ENCODE data around the gene DOK6. TPM values are rescaled to one million over a fixed set of nuclear protein-coding genes. Genes with fewer than 3 reads are reported as not detected.

DOK6 gene
- total and polyA plus RNA-seq, 2 donors (not counting 3 experiments of a cell fraction or from before 2014, with no cell fraction given) = under 0.01 TPM; not detected in 1

GRCh38 chr18:69703461-69703860 lies 302.8 kb downstream of the DOK6 start:
- Histone ChIP-seq H2AFZ (ENCODE audit: low read depth, low read length) (no peak overlapping the region), H3K27ac (ENCODE audit: insufficient read depth, low read depth, low read length) (no peak overlapping the region), H4K20me1 (replicated peaks; ENCODE audit: control insufficient read depth, extremely low read depth, insufficient read depth, low read length) (no peaks in the 10 kb centered on the region), H3K27me3 (ENCODE audit: control insufficient read depth in 2 of 2, insufficient read depth in 2 of 2, low read length in 2 of 2) (no peaks in the 10 kb centered on the region), H3K79me2 (ENCODE audit: control insufficient read depth, insufficient read depth, low read length) (no peaks in the 10 kb centered on the region), H3K9me1 (replicated peaks; ENCODE audit: control insufficient read depth, extremely low read depth, insufficient read depth, low read length) (no peaks in the 10 kb centered on the region), H3K9me3 (replicated peaks; ENCODE audit: control insufficient read depth, insufficient read depth, low read length) (no peaks in the 10 kb centered on the region), H3K4me3 (replicated peaks in 1 of 3; ENCODE audit: insufficient read depth in 1 of 3, low read depth in 1 of 3, low read length in 3 of 3) (no peak overlapping the region), H3K4me1 (ENCODE audit: control insufficient read depth, extremely low read depth, insufficient read depth, low read length) (no peaks in the 10 kb centered on the region), H3K9ac (replicated peaks; ENCODE audit: extremely low read depth, insufficient read depth, low read length) (no peak overlapping the region), H3K4me2 (ENCODE audit: insufficient read depth, low read length) (no peak overlapping the region), H3K36me3 (ENCODE audit: control insufficient read depth in 2 of 2, extremely low read depth in 1 of 2, insufficient read depth in 2 of 2, low read length in 2 of 2) (no peaks in the 10 kb centered on the region)
- CTCF ChIA-PET = no interaction called here
- intact Hi-C loops (cut with micrococcal nuclease) (no loop called here), dilution Hi-C loops (cut with MboI; ENCODE audit: extremely low pct_ligation_motif_present, low sequenced_read_pairs) (no loop called here)
- POLR2A ChIA-PET = no interaction called here
- DNase-seq (ENCODE audit: low read depth, low spot score) (no peak), FAIRE-seq (no peak)
- no TSS peak for BruUV-seq (replicated peaks)
- no peak for TF ChIP-seq EZH2 (IDR thresholded peaks at IDR 0.05; ENCODE audit: borderline replicate concordance, low read depth, low read length, severe bottlenecking)
- TF ChIP-seq FOS (IDR thresholded peaks at IDR 0.05; ENCODE audit: borderline replicate concordance, insufficient read depth, low read length) = no peak
- no peak for TF ChIP-seq MYC (IDR thresholded peaks at IDR 0.05; ENCODE audit: low read depth, low read length)
- no peak for TF ChIP-seq POLR2A (IDR thresholded peaks at IDR 0.05; ENCODE audit: low read depth, low read length)
- no peak for TF ChIP-seq MAX (IDR thresholded peaks at IDR 0.05; ENCODE audit: insufficient read depth, insufficient read length)
- TF ChIP-seq CTCF (IDR thresholded peaks at IDR 0.05; ENCODE audit: extremely low read depth in 1 of 2, insufficient read depth in 1 of 2, low read depth in 1 of 2, low read length in 2 of 2) = no peak
- TF ChIP-seq POLR2AphosphoS5 (IDR thresholded peaks at IDR 0.05; ENCODE audit: insufficient read depth, low read depth, low read length) = no peak
- no peak for TF ChIP-seq JUN (IDR thresholded peaks at IDR 0.05; ENCODE audit: borderline replicate concordance, insufficient read depth, insufficient read length, low read depth)
- no peak for TF ChIP-seq GATA2 (IDR thresholded peaks at IDR 0.05; ENCODE audit: insufficient read depth, insufficient read length, low read depth, low read length)

Measured in endothelial cell of umbilical vein (primary cell).